ENCODE data around the gene CD200. TPM values are rescaled to one million over a fixed set of nuclear protein-coding genes. Genes with fewer than 3 reads are reported as not detected.

The CD200 gene
- total RNA-seq, 1 donor from 2014 or later, result 20.1 TPM

DNA sequence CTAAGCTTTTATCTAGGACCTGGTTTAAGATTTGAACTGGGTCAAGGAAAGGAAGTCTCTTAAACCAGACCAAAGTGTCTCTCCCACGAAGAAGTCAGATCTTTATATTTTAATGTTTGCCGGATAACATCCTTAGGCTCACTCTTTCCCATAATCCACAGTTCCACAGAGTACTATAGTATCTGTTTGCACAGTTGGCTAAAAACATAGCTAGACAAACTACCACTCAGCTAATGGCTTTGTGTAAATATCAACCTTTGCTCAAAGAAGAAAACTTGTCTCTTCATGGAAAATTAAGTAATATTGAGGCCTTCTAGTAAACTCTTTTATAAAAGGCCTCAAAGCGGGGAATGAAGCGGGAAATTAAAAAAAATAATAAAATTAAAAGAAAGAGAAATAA is 25.4 kb upstream of the CD200 start:
- H3K9me3 Mint-ChIP-seq, result no peaks in the 10 kb centered on the region
- H3K4me1 Mint-ChIP-seq (ENCODE audit: unreplicated experiment), result peaks cover 19% of the 10 kb centered on the region
- no peaks in the 10 kb centered on the region for H3K27me3 Mint-ChIP-seq
- H3K27ac Mint-ChIP-seq, result no peak overlapping the region
- H3K4me3 Mint-ChIP-seq, result no peak overlapping the region
- H3K36me3 Mint-ChIP-seq, result no peaks in the 10 kb centered on the region
- TF ChIP-seq, protein P1, sequence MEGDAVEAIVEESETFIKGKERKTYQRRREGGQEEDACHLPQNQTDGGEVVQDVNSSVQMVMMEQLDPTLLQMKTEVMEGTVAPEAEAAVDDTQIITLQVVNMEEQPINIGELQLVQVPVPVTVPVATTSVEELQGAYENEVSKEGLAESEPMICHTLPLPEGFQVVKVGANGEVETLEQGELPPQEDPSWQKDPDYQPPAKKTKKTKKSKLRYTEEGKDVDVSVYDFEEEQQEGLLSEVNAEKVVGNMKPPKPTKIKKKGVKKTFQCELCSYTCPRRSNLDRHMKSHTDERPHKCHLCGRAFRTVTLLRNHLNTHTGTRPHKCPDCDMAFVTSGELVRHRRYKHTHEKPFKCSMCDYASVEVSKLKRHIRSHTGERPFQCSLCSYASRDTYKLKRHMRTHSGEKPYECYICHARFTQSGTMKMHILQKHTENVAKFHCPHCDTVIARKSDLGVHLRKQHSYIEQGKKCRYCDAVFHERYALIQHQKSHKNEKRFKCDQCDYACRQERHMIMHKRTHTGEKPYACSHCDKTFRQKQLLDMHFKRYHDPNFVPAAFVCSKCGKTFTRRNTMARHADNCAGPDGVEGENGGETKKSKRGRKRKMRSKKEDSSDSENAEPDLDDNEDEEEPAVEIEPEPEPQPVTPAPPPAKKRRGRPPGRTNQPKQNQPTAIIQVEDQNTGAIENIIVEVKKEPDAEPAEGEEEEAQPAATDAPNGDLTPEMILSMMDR (conservative IDR thresholded peaks at IDR 0.05), result no peak
- DNase-seq (ENCODE audit: extremely low spot score, unreplicated experiment), result no peak

DNA sequence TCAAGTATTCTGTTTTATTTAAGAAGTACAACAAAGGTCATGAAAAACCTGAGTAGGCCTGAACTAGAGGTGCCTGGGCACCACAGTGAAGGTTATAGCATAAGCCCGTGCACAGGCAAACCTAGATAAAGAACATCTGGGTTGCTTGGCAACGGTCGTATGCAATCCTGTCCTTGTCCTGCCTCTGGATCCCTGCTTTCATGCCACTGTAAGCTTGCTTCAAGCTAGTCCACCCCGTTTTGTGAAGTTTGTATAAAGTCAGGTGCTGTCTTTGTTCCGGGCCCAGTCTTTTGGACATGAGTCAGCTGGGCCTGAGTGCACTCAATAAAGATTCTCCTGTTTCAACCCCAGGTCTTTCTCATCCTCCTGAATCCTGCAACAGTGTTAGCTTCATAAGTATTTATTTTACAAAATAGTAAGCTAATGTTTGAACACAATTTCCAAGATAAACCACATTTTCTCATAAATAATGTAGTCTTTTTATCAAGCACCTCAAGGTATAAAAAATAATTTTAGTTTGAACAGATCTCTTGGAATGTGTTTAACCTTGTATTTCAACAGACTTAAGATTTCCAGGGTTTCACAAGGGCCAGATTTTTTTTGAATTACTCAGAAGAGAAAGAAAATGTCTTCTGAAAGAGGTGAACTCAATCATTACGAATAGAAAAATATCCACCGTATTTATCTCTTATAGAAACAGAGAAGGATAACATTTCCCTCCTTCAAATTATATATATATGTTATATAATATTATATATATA is 24.6 kb upstream of the CD200 start:
- TF ChIP-seq, protein P1 (conservative IDR thresholded peaks at IDR 0.05), result no peak
- Mint-ChIP-seq H3K4me1 (ENCODE audit: unreplicated experiment) (peaks cover 19% of the 10 kb centered on the region), H3K27ac (peak overlapping the region; percentile 72)

DNA sequence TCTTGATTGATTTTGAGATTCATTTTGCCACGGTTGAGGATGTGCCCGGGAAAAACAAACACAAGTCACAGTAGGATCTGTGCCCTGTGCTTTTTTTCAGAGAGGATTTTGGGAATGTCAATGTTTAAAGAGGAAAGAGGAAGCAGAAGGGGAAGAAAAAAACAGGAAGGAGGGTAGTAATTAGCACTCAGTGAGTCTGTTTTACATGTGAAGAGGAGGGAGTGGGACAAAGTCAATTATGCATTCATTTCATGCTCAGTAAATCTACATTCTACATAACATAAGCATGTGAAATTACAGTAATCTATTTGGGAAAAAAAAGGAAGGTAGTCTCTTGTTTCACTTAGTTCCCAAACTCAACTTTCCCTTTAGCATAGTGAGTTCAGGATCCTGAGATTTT is 18.3 kb upstream of the CD200 start:
- DNase-seq (ENCODE audit: extremely low spot score, unreplicated experiment), result no peak
- no peaks in the 10 kb centered on the region for H3K27me3 Mint-ChIP-seq
- no peak overlapping the region for H3K27ac Mint-ChIP-seq
- peaks cover 5% of the 10 kb centered on the region for H3K4me1 Mint-ChIP-seq (ENCODE audit: unreplicated experiment)
- peaks cover 5% of the 10 kb centered on the region for H3K36me3 Mint-ChIP-seq
- no peak overlapping the region for H3K4me3 Mint-ChIP-seq
- TF ChIP-seq, protein P1 (conservative IDR thresholded peaks at IDR 0.05), result no peak
- peaks cover 5% of the 10 kb centered on the region for H3K9me3 Mint-ChIP-seq

More for the DNA sequence above, 24.6 kb upstream of the CD200 start:
- DNase-seq (ENCODE audit: extremely low spot score, unreplicated experiment), result no peak
- Mint-ChIP-seq H3K9me3 (no peaks in the 10 kb centered on the region), H3K27me3 (no peaks in the 10 kb centered on the region), H3K36me3 (no peaks in the 10 kb centered on the region), H3K4me3 (no peak overlapping the region)

DNA sequence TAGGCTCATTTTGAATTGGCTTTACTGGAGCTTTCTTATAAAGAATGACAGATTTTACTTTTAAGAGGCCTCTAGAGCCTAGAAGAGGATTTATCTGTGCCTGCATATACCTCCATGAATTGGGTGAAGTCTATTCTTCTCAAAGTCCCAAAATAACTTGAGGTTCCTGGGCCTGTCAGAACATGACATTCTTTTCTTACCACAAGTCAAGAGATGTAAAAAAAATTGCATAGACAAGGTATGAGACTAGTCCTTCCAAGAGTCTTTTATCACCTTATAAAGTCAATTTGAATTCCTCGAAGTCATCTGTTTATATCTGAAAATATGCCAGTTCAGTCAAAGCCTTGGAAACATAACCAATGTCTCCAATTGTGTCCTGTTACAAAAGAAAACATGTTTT is 17.2 kb upstream of the CD200 start:
- Mint-ChIP-seq H3K36me3 (peaks cover 5% of the 10 kb centered on the region), H3K27ac (no peak overlapping the region), H3K9me3 (peaks cover 5% of the 10 kb centered on the region), H3K4me3 (no peak overlapping the region), H3K4me1 (ENCODE audit: unreplicated experiment) (peaks cover 9% of the 10 kb centered on the region), H3K27me3 (no peaks in the 10 kb centered on the region)
- TF ChIP-seq, protein P1 (conservative IDR thresholded peaks at IDR 0.05), result no peak
- DNase-seq (ENCODE audit: extremely low spot score, unreplicated experiment), result no peak

DNA sequence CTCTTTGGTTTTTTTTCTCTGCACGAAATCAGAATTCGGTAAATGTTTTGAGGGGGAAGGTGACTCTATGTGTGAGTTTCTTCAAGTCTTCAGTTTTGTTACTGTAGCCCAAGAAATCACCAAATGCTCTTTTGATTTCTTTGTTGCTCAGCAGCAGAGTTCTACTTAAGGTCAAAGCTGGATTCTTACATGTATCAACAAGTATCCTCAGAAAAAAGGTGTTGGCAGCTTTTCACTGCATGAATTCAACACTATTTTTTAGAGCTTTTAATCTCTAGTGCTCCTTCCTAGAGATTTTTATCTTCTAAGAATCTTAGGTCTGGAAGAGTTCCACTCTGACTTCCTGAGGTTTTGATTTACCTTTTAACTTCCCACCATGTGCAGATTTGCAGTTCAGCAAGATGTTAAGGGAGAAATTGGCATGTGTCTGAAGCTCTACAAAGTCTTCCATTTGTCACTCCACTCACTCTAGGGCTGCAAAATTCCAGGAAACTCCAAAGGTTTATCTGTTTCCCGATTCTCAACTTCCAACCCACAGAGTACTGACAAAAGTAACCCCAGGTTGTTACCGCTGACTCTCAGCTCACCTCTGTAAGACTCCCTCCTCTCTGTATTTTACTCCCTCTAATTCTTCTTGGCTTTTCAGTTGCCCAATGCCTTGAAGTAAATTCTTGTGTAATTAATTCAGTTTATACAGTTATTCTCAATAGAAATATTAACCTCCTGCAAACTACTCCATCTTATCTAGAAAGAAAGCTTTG is 13.3 kb upstream of the CD200 start:
- Mint-ChIP-seq H3K4me3 (no peak overlapping the region), H3K4me1 (ENCODE audit: unreplicated experiment) (peaks cover 14% of the 10 kb centered on the region), H3K27ac (no peak overlapping the region)

More for the DNA sequence above, 13.3 kb upstream of the CD200 start:
- DNase-seq (ENCODE audit: extremely low spot score, unreplicated experiment), result no peak
- peaks cover 5% of the 10 kb centered on the region for H3K9me3 Mint-ChIP-seq
- H3K36me3 Mint-ChIP-seq, result peaks cover 5% of the 10 kb centered on the region
- TF ChIP-seq, protein P1 (conservative IDR thresholded peaks at IDR 0.05), result no peak
- no peaks in the 10 kb centered on the region for H3K27me3 Mint-ChIP-seq
